H1 (cell line): ENCODE measurements around the gene C19orf12. TPM values are rescaled to one million over a fixed set of nuclear protein-coding genes. Genes with fewer than 3 reads are reported as not detected.

Experiments
- BRCA1 ChIP-seq: IDR thresholded peaks from 2 replicates; pipeline ENCODE4 v1.6.1; 2012; ENCODE audit warnings: low read depth, low read length, improper control_type of control experiment
- CREB1 ChIP-seq: IDR thresholded peaks from 2 replicates; pipeline ENCODE4 v1.6.1; 2012; ENCODE audit warnings: inconsistent platforms
- EP300 ChIP-seq, 2 experiments: IDR thresholded peaks; 1 replicate in 1 of 2; 2 replicates in 1 of 2; pipeline ENCODE4 v1.6.1; 2011 to 2012; ENCODE audit warnings: low read depth in 2 of 2, low read length in 2 of 2, mild to moderate bottlenecking in 2 of 2, borderline replicate concordance in 1 of 2, inconsistent platforms in 1 of 2, moderate library complexity in 1 of 2
- POLR2AphosphoS5 ChIP-seq: IDR thresholded peaks from 2 replicates; pipeline ENCODE4 v1.6.1; 2011; ENCODE audit warnings: low read depth, low read length
- polyA plus RNA-seq, 7 experiments: library from polyadenylated mRNA; depleted of rRNA in 3 of 7; stranded (reverse) in 5 of 7; unstranded in 2 of 7; fragments of >200 nt in 5 of 7; fragments of 200-250 nt in 2 of 7; gene quantifications; 1 replicate in 5 of 7; 2 replicates in 1 of 7; 4 replicates in 1 of 7; pipeline versions ENCODE4 v1.2.1 to v1.2.3, GENCODE V29; 2011 to 2013; ENCODE audit warnings: missing spikeins in 2 of 7, mixed read lengths in 2 of 7
- total RNA-seq: library from RNA; stranded (reverse); fragmentation: NEBNext Ultra II Directional; extraction: Animal tissue kit (Norgen Biotek cat#: 25700); gene quantifications from 2 replicates; pipeline ENCODE4 v1.2.1, GENCODE V29; 2021

The C19orf12 gene
- total and polyA plus RNA-seq, 2 of the 8 experiments (the other 6 are each of a cell fraction or from before 2014, with no cell fraction given) = 10.7 to 11.9 TPM

DNA sequence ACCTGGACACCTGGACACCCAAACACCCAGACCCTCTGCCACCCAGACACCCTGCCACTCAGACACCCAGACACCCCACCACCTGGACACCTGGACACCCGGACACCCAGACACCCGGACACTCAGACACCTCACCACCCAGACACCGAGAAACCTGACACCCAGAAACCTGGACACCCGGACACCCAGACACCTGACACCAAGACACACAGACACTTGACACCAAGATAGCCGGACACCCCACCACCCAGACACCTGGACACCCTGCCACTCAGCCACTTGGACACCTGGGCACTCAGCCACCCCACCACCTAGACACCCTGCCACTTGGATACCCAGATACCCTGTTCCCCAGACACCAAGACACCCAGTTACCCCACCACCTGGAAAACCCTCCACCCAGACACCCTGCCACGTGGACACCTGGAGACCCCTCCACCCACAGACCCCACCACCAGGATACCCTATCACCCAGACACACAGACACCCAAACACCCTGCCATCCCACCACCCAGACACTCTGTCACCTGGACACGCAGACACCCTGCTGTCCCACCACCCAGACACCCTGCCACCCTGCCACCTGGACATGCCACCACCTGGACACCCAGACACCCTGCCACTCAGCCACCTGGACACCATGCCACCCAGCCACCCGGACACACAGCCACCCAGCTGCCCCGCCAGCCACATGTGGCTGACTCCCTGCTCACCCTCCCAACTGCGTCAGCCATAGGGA lies 17.4 kb downstream of the C19orf12 start (continued):
- no peak for TF ChIP-seq POLR2AphosphoS5
- no peak for TF ChIP-seq EP300 (IDR thresholded peaks at IDR 0.05; ENCODE audit: borderline replicate concordance in 1 of 2, low read depth in 2 of 2, low read length in 2 of 2)
- no peak for TF ChIP-seq BRCA1
- TF ChIP-seq CREB1 = no peak
